ENCODE data around the gene CFAP58.

CFAP58 gene

GRCh38 chr10:104323085-104323484, 30.5 kb upstream of the CFAP58 start:
- no peak for DNase-seq

- DNase-seq = no peak
Measured at GRCh38 chr10:104323760-104324201, 29.9 kb upstream of the CFAP58 start.

GRCh38 chr10:104324221-104324686, 29.4 kb upstream of the CFAP58 start:
- no peak for DNase-seq

- no peak for DNase-seq
Measured at GRCh38 chr10:104324931-104325330, 28.7 kb upstream of the CFAP58 start.

GRCh38 chr10:104325436-104326435, 27.9 kb upstream of the CFAP58 start:
- DNase-seq = no peak

GRCh38 chr10:104326991-104327610, 26.5 kb upstream of the CFAP58 start:
- DNase-seq = no peak

GRCh38 chr10:104327745-104328645, 25.6 kb upstream of the CFAP58 start:
- DNase-seq = no peak

- no peak for DNase-seq
Measured at GRCh38 chr10:104328646-104328895, 25.1 kb upstream of the CFAP58 start.

GRCh38 chr10:104328896-104329710, 24.5 kb upstream of the CFAP58 start:
- DNase-seq = no peak

GRCh38 chr10:104329735-104330134, 23.9 kb upstream of the CFAP58 start:
- DNase-seq = no peak

- no peak for DNase-seq
Measured at GRCh38 chr10:104330168-104331110, 23.2 kb upstream of the CFAP58 start.

- no peak for DNase-seq
Measured at GRCh38 chr10:104331208-104331838, 22.3 kb upstream of the CFAP58 start.

GRCh38 chr10:104332243-104333031, 21.2 kb upstream of the CFAP58 start:
- no peak for DNase-seq

GRCh38 chr10:104333032-104333727, 20.5 kb upstream of the CFAP58 start:
- no peak for DNase-seq

- DNase-seq = no peak
Measured at GRCh38 chr10:104333728-104334373, 19.8 kb upstream of the CFAP58 start.

- no peak for DNase-seq
Measured at GRCh38 chr10:104334561-104334960, 19.1 kb upstream of the CFAP58 start.

GRCh38 chr10:104334965-104335650, 18.5 kb upstream of the CFAP58 start:
- DNase-seq = peak; percentile 31

Measured in NCI-H526 treated with DMSO at 0.1 percent for 48 hours (cell line).